Trophoblast cell (in vitro differentiated cells and primary cell): ENCODE measurements around the gene RAI1.

ENCODE experiments used
- DNase-seq, 2 donors: peaks; one replicate each; pipeline ENCODE4 v3.0.0-alpha.2; 2016
- H2AFZ ChIP-seq: 2 replicates; pipeline ENCODE4 v1.6.1; 2013; ENCODE audit warnings: low read length, moderate library complexity, mild to moderate bottlenecking; ENCODE audit not compliant: insufficient read depth, poor library complexity
- H2AK5ac ChIP-seq: 2 replicates; pipeline ENCODE4 v1.6.1; 2013; ENCODE audit warnings: mild to moderate bottlenecking, low read length
- H2BK120ac ChIP-seq: 2 replicates; pipeline ENCODE4 v1.6.1; 2013; ENCODE audit warnings: low read length, mild to moderate bottlenecking, moderate library complexity; ENCODE audit not compliant: insufficient read depth, poor library complexity
- H2BK12ac ChIP-seq: 2 replicates; pipeline ENCODE4 v1.6.1; 2013; ENCODE audit warnings: mild to moderate bottlenecking, low read length, moderate library complexity
- H2BK5ac ChIP-seq: 2 replicates; pipeline ENCODE4 v1.6.1; 2013; ENCODE audit warnings: low read length, low read depth, moderate library complexity, mild to moderate bottlenecking; ENCODE audit not compliant: poor library complexity
- H3K14ac ChIP-seq: 2 replicates; pipeline ENCODE4 v1.6.1; 2013; ENCODE audit warnings: mild to moderate bottlenecking, low read length
- H3K18ac ChIP-seq: 2 replicates; pipeline ENCODE4 v1.6.1; 2013; ENCODE audit warnings: mild to moderate bottlenecking, low read length
- H3K23ac ChIP-seq: 2 replicates; pipeline ENCODE4 v1.6.1; 2013; ENCODE audit warnings: low read length
- H3K27ac ChIP-seq: 2 replicates; pipeline ENCODE4 v1.5.1; 2013; ENCODE audit warnings: low read depth, mild to moderate bottlenecking, inconsistent platforms, low read length, moderate library complexity
- H3K27me3 ChIP-seq: 2 replicates; pipeline ENCODE4 v1.6.1; 2013; ENCODE audit warnings: inconsistent platforms, mild to moderate bottlenecking, low read length, moderate library complexity; ENCODE audit not compliant: insufficient read depth
- H3K36me3 ChIP-seq, 2 experiments: 1 replicate in 1 of 2; 2 replicates in 1 of 2; pipeline ENCODE4 v1.6.1; 2013; ENCODE audit warnings: low read length in 2 of 2, mild to moderate bottlenecking in 2 of 2, moderate library complexity in 1 of 2; ENCODE audit not compliant: insufficient read depth in 2 of 2, control insufficient read depth in 1 of 2
- H3K4ac ChIP-seq: 2 replicates; pipeline ENCODE4 v1.6.1; 2013; ENCODE audit warnings: low read depth, mild to moderate bottlenecking, low read length, moderate library complexity
- H3K4me1 ChIP-seq, 2 experiments: 1 replicate in 1 of 2; 2 replicates in 1 of 2; pipeline ENCODE4 v1.6.1; 2013; ENCODE audit warnings: low read length in 2 of 2, mild to moderate bottlenecking in 2 of 2, moderate library complexity in 1 of 2; ENCODE audit not compliant: insufficient read depth in 2 of 2, control insufficient read depth in 1 of 2
- H3K4me2 ChIP-seq: 2 replicates; pipeline ENCODE4 v1.6.1; 2013; ENCODE audit warnings: inconsistent platforms, mild to moderate bottlenecking, low read length, moderate library complexity
- H3K4me3 ChIP-seq: 2 replicates; pipeline ENCODE4 v1.5.1; 2013; ENCODE audit warnings: mild to moderate bottlenecking, low read depth, low read length, inconsistent platforms
- H3K79me1 ChIP-seq: one replicate; pipeline ENCODE4 v1.6.1; 2013; ENCODE audit warnings: low read length
- H3K79me2 ChIP-seq: 2 replicates; pipeline ENCODE4 v1.6.1; 2013; ENCODE audit warnings: low read length, mild to moderate bottlenecking; ENCODE audit not compliant: control insufficient read depth, insufficient read depth, poor library complexity
- H3K9ac ChIP-seq: 2 replicates; pipeline ENCODE4 v1.6.1; 2013; ENCODE audit warnings: mild to moderate bottlenecking, low read length
- H3K9me3 ChIP-seq: 2 replicates; pipeline ENCODE4 v1.6.1; 2013; ENCODE audit warnings: low read depth, mild to moderate bottlenecking, control low read depth, inconsistent platforms, low read length; ENCODE audit not compliant: insufficient read depth
- H4K12ac ChIP-seq: 2 replicates; pipeline ENCODE4 v1.6.1; 2013; ENCODE audit warnings: low read depth, mild to moderate bottlenecking, low read length, moderate library complexity
- H4K8ac ChIP-seq: 2 replicates; pipeline ENCODE4 v1.6.1; 2013; ENCODE audit warnings: low read depth, mild to moderate bottlenecking, low read length, moderate library complexity
- H4K91ac ChIP-seq: one replicate; pipeline ENCODE4 v1.6.1; 2013; ENCODE audit warnings: low read depth, mild to moderate bottlenecking, low read length, moderate library complexity
- WGBS: extraction: QIAGEN DNeasy Blood & Tissue Kit; methylation state at CpG from one replicate; pipeline ENCODE4 v1.1.7; 2013; ENCODE audit warnings: missing lambda C conversion rate; ENCODE audit not compliant: insufficient read length, insufficient coverage; ENCODE audit errors: extremely low coverage; 5-methylcytosine and 5-hydroxymethylcytosine counted together

Gene RAI1

GRCh38 chr17:17758941-17759563, 77.8 kb downstream of the RAI1 start:
- Histone ChIP-seq H4K12ac (no peak overlapping the region), H3K27ac (no peak overlapping the region), H2AK5ac (no peak overlapping the region), H3K4ac (no peak overlapping the region), H2BK120ac (no peak overlapping the region), H3K14ac (no peak overlapping the region), H3K79me1 (no peaks in the 10 kb centered on the region), H3K9ac (no peak overlapping the region), H3K36me3 (peaks cover 9 to 10% of the 10 kb centered on the region in 2 experiments), H2AFZ (no peak overlapping the region), H4K8ac (no peak overlapping the region), H3K4me1 (no peaks in the 10 kb centered on the region), H2BK5ac (no peak overlapping the region), H4K91ac (no peak overlapping the region), H3K18ac (no peak overlapping the region), H3K9me3 (peaks cover 4% of the 10 kb centered on the region), H2BK12ac (no peak overlapping the region), H3K79me2 (no peaks in the 10 kb centered on the region), H3K4me2 (no peak overlapping the region), H3K27me3 (no peaks in the 10 kb centered on the region), H3K23ac (no peak overlapping the region), H3K4me3 (no peak overlapping the region)
- DNase-seq: no peak
- no CpG with 5 or more reads among the region's 7 CpGs for WGBS

GRCh38 chr17:17760350-17760749, 79.1 kb downstream of the RAI1 start:
- Histone ChIP-seq H2BK5ac (no peak overlapping the region), H2AFZ (no peak overlapping the region), H3K36me3 (peaks cover 7 to 10% of the 10 kb centered on the region in 2 experiments), H2AK5ac (no peak overlapping the region), H3K27me3 (no peaks in the 10 kb centered on the region), H2BK120ac (no peak overlapping the region), H4K12ac (no peak overlapping the region), H3K27ac (no peak overlapping the region), H4K91ac (no peak overlapping the region), H3K4me3 (no peak overlapping the region), H3K4ac (no peak overlapping the region), H3K23ac (no peak overlapping the region), H3K9ac (no peak overlapping the region), H3K9me3 (peaks cover 2% of the 10 kb centered on the region), H2BK12ac (no peak overlapping the region), H3K79me1 (no peaks in the 10 kb centered on the region), H3K79me2 (no peaks in the 10 kb centered on the region), H3K4me2 (no peak overlapping the region), H3K4me1 (no peaks in the 10 kb centered on the region), H3K14ac (no peak overlapping the region), H3K18ac (no peak overlapping the region), H4K8ac (no peak overlapping the region)
- no CpG with 5 or more reads among the region's 7 CpGs for WGBS
- DNase-seq: no peak

- no CpG with 5 or more reads among the region's 8 CpGs for WGBS
- Histone ChIP-seq H4K91ac (no peak overlapping the region), H3K18ac (peak overlapping the region; percentile 26), H3K9ac (no peak overlapping the region), H3K4me2 (no peak overlapping the region), H2AFZ (no peak overlapping the region), H2AK5ac (no peak overlapping the region), H3K27me3 (no peaks in the 10 kb centered on the region), H3K4me1 (no peaks in the 10 kb centered on the region), H3K14ac (no peak overlapping the region), H3K4me3 (no peak overlapping the region), H3K9me3 (peaks cover 2% of the 10 kb centered on the region), H2BK12ac (no peak overlapping the region), H3K79me2 (no peaks in the 10 kb centered on the region), H4K8ac (no peak overlapping the region), H3K23ac (no peak overlapping the region), H2BK120ac (no peak overlapping the region), H3K27ac (no peak overlapping the region), H3K36me3 (peaks cover 12 to 17% of the 10 kb centered on the region in 2 experiments), H4K12ac (no peak overlapping the region), H3K4ac (no peak overlapping the region), H3K79me1 (no peaks in the 10 kb centered on the region), H2BK5ac (no peak overlapping the region)
- DNase-seq: no peak
These were observed 79.8 kb downstream of the RAI1 start for GRCh38 chr17:17760872-17761550.

- no CpG with 5 or more reads among the region's 11 CpGs for WGBS
- Histone ChIP-seq H4K8ac (no peak overlapping the region), H3K4me2 (no peak overlapping the region), H3K79me1 (no peaks in the 10 kb centered on the region), H3K4me1 (no peaks in the 10 kb centered on the region), H3K79me2 (no peaks in the 10 kb centered on the region), H2BK120ac (no peak overlapping the region), H3K18ac (peak overlapping the region; percentile 27), H3K4me3 (no peak overlapping the region), H3K9ac (no peak overlapping the region), H3K14ac (no peak overlapping the region), H3K27ac (no peak overlapping the region), H3K9me3 (peaks cover 2% of the 10 kb centered on the region), H2BK12ac (no peak overlapping the region), H4K91ac (no peak overlapping the region), H2AK5ac (no peak overlapping the region), H3K4ac (no peak overlapping the region), H4K12ac (no peak overlapping the region), H3K36me3 (peaks cover 10 to 17% of the 10 kb centered on the region in 2 experiments), H3K27me3 (no peaks in the 10 kb centered on the region), H2BK5ac (no peak overlapping the region), H3K23ac (no peak overlapping the region), H2AFZ (no peak overlapping the region)
- no peak for DNase-seq
These were observed 80.9 kb downstream of the RAI1 start for GRCh38 chr17:17761894-17762743.
